HG03558 (cell line): Measurements from ENCODE around the gene DAP3.
"Not testable (repeated sequence)": the region's sequence is repeated elsewhere in the genome, so short reads cannot be mapped to it uniquely, and the experiment has no call there.

Experiments used
- ATAC-seq: cut with Tn5 transposase; IDR thresholded peaks from one replicate; pipeline ENCODE4 v1.9.1; 2021; ENCODE audit warnings: moderate number of reproducible peaks; ENCODE audit not compliant: unreplicated experiment; ENCODE audit errors: extremely low read depth

DAP3 gene

DNA sequence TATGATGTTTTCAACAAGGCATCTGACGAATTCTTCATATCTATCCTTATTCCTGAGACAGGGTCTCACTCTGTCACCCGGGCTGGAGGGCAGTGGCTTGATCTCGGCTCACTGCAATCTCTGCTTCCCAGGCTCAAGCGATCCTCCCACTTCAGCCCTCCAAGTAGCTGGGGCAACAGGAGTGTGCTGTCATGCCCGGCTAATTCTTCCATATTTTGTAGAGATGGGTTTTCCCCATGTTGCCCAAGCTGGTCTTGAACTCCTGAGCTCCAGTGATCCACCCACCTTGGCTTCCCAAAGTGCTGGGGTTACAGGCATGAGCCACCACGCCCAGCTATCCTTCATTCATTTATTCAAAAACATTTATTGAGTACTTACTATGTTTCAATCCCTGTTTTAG is 8.4 kb upstream of the DAP3 start:
- no peak for ATAC-seq

DNA sequence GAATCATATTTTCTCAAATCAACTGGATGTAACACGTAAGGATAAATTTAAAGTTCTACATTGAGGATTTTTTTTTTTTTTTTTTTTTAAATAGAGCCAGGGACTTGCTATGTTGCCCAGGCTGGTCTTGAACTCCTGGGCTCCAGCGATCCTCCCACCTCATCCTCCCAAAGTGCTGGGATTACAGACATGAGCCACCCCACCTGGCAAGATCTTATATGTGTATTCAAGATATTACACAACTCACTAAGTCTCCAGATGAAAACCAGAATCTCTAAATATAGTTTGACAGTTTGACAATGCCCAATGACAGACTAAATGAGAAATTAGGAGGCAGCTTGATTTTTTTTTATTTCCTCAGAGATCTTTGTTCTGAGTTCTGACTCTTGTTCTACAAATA is 7.1 kb upstream of the DAP3 start:
- ATAC-seq = no peak

DNA sequence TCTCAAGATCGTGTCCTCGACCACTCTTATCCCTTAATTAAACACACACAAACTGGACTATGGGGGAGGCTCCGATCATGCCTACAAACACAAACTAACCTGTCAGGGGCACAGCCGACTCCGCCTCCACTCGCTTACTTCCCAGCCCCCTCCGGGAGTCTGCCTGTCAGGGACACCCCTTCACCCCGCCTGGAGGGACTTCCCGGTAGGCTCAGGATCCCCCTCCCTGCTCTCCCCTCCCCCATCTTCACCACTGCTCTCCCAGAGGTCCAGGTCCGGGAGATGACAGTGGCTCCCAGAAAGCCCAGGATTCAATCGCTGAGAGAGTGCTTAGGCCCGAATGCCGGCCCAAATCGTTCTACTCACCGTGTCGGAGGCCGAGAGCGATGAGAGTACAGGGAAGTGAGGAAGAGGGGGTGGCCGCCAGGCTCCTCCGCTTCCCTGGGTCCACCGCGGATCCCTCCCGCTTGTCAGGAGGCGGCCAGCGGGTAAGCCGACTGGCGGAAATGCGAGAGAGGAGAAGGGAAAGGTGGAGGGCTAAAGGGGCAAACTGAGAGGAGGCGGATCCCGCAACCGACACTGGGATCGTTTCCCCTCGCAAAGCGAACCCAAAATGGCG is 1.1 kb upstream of the DAP3 start:
- not testable (repeated sequence) for ATAC-seq

DNA sequence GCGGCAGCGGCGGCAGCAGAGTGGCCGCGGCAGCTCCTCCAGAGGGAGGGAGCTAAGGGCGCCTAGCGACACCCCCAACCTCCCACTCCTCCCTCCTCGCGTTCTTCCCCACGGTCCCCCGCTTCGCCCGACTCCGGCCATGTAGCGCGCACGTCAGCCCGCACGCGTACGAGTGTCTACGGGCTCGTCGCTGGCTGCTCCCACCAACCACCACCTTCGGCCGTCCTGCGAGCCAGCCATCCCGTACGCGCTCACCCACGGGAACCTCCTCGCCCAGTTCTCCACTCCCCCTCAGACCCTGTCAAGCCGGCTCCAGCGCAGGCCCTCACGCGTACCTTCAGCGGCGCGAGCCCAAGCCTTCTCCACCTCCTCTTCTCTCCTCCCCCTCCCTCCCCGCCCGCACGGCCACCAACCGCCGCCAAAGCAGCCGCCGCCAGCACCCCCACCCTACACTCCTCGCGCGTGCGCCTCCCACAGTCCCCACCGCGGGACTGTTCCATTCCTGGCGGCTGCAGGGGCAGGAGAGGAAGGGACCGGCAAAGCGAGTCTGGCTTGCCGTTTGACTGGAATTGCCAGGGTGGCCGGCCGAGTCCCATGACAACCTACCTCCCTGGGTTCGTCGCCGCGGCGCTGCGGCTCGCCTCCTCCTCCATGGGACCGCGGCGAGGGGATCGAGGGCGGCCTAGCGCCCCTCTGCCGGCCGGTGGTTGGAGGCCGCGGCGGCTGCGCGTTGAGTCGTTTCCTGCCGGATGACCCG is 389 bp upstream of the DAP3 start, which contains the start of gene YY1AP1:
Gene YY1AP1, minus strand, starts transcription at position 451 of the 757 bp plus-strand sequence. CDS start 8,338 bp downstream, outside the sequence.
- no peak for ATAC-seq

DNA sequence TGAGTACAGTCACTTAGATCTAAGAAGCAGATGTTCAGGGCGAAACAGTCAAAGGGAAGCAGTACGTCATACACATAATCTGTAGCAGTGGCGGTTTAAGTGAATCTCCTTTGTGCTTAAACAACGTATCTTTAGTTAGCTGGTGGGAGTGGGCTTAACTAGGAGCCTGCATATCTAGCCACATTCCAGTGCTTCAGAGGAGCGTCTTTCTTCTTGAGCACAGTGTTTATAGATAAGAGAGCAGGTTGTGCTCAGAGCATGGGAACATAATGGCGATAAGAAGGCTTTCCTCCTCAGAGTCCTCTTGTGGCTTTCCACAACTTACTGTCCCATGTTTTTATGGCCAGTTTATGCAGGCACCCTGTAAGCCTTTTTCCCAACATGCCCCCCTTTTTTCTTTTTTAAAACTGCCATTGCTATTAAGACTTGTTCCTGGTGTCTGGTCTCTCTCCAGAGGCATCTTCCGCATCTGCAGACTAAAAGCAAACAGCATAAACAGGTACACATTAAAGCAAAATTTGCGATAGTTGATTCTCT is 3.2 kb downstream of the DAP3 start:
- ATAC-seq = no peak

DNA sequence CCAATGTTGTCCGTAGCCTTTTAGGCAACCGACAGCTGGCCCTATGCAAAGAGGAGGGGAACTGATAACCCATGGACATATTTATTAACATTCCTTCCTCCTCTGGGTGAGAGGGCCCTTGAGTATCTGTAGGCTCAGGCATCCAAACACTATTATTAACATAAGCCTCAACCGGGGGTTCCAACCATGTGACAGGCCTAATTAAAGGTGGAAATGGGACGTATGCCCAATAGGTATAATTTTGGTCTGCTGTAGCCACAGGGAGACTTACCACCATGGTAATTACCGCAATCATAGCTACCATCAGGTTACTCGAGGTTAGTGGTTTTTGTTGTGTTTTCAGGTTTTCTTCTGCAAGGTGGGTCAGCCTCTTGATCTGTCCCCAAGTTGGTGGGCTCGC is 5.3 kb downstream of the DAP3 start:
- ATAC-seq = no peak

DNA sequence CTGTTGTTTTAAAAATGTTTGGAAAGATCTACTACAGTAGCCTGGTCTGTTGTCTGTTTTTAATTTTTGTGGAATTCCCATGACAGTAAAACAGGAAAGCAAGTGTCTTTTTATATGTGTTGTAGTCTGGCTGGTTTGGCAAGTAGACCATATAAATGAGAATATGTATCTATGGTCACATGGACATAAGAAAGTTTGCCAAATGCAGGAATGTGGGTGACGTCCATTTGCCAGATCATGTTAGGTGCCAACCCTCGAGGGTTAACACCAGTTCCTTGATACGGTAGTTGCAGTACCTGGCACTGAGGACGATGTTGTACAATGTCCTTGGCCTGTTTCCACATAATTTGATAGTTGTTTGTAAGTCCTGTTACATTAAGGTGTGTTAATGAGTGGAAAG is 6.2 kb downstream of the DAP3 start:
- ATAC-seq = no peak

DNA sequence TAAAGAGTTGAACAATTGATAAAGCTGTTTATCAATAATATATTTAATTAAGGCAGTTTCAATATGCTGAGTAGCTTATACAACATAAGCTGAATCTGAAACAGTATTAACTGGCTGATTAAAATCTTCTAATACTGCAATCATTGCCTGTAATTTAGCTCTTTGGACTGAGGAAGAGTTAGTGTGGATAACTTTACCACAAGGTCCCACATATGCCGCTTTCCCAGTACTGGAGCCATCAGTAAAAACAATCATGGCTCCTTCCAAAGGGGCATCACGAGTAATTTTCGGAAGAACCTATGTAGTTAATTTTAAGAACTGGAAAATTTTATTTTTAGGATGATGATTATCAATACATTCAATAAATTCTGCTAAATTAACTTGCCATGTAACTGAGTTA is 6.7 kb downstream of the DAP3 start:
- ATAC-seq = no peak

DNA sequence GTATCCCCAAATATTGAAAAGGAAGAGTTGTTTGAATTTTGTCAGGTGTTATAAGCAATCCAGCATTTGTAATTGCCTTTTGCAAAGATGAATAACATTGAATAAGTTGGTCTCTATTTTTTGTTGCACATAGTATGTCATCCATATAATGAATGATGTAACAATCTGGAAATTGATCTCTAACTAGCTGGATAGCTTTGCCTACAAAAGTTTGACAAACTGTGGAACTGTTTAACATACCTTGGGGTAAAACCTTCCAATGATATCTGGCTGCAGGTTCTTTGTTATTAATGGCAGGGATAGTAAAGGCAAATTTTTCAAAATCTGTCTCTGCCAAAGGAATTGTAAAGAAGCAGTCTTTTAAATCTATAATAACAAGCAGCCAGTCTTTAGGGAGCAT is 7.6 kb downstream of the DAP3 start:
- ATAC-seq = no peak

DNA sequence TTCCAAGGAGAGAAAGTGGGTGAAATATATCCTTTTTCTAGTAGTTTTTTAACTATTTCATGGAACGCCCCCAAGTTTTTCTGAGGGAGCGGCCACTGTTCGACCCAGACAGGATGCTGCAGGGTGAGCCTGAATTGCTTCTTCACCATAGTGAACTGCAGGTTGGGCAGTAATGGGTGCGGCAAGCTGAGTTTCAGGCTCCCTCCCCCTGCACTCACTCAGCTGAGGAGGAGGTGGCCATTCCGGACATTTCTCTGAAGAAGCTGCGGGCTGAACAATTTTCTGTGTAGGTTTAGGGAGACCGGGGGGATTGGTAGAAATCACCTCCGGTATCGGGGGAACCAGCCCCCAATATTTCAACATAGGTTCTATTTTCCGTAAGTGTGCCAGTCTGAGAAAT is 8.2 kb downstream of the DAP3 start:
- ATAC-seq = no peak

DNA sequence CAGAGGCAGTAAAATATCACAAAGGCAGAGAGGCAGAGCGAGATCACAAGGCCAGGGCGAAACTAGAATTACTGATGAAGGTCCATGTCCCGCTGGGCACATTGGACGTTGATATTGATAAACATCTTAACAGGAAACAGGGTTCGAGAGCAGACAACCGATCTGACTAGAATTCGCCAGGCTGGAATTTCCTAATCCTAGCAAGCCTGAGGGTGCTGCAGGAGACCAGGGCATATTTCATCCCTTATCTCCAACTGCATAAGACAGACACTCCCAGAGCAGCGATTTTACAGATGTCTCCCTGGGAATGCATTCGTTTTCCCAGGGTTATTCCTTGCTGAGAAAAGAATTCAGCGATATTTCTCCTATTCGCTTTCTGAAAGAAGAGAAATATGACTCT is 8.7 kb downstream of the DAP3 start:
- ATAC-seq = not testable (repeated sequence)

DNA sequence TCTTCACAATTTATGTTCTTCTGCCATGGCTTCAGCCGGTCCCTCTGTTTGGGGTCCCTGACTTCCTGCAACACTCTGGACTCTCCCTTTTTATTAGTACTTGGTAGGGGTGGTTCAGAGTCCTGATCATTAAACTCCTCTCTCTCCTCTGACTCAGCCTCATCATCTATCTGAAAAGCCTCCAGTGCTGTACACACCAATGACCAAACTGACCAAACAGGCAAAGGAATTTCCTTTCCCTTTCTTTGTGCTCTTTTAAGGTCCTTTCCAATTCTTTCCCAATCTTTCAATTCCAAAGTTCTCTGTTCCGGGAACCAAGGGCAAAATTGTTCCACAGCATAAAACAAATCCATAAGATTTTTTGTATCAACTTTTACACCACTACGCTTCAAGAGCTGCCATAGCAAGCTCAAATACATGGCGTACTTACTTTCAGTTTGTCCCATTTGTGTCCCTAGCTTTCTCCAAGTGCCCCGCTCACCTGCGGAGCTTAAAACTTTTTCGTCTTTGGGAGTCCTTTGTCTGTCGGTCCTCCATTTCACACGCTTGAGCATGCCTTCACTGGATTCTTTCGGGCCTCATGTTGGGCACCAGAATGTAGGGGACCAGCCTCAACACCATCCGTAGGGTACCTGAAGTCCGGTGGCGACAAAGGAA is 9.6 kb downstream of the DAP3 start:
- ATAC-seq = no peak

DNA sequence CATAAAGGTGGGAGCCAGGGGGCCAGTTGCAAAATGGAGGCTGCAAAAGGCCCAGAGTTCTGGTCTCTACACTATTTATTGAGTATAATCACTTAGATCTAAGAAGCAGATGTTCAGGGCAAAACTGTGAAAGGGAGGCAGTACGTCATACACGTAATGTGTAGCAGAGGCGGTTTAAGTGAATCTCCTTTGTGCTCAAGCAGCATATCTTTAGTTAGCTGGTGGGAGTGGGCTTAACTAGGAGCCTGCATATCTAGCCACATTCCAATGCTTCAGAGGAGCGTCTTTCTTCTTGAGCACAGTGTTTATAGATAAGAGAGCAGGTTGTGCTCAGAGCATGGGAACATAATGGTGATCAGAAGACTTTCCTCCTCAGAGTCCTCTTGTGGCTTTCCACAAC is 10.2 kb downstream of the DAP3 start:
- ATAC-seq = not testable (repeated sequence)

DNA sequence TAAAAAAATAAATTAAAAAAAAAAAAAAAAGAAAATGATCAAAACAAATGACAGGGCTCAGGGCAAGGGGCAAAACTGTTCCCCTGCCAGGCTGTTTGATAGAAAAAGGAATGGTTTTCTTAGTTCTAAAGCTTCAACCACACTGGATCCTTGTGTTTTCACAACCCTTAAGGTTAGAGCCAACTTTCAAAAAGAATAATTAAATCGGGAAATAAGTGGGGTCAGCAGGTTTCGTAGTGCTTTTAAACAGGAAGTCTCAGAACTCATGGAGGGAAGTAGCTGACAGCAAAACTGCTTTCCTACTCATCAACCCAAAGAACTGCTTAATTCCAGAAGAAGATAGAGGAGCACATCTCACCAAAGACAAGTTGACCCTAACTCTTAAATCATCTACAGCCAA is 12.8 kb downstream of the DAP3 start:
- ATAC-seq = not testable (repeated sequence)

DNA sequence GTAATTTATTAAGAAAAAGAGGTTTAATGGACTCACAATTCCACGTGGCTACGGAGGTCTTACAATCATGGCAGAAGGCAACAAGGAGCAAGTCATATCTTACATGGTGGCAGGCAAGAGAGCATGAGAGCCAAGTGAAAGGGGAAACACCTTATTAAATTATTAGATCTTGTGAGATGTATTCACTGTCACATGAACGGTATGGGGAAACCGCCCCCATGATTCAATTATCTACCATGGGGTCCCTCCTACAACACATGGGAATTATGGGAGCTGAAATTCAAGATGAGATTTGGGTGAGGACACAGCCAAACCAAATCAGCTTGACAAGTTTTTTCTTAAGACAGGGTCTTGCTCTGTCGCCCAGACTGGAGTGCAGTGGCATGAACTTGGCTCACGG is 14.3 kb downstream of the DAP3 start:
- ATAC-seq = no peak

DNA sequence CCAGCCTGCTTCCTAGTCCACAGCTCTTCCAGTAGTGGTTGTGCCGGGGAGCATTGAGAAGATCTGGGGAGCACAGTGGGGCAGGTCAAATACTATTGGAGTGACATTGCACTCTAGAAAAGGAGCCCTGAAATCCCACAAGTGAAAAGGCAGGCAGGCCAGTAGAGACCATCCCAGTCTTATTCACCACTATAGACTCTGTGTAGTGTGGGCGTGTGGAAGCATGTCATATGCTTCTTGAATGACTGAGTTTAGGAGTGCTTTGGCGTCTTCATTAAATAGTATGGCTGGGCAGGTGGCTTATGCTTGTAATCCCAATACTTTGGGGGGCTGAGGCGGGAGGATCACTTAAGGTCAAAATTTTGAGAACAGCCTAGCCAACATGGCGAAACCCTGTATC is 15.5 kb downstream of the DAP3 start:
- not testable (repeated sequence) for ATAC-seq

DNA sequence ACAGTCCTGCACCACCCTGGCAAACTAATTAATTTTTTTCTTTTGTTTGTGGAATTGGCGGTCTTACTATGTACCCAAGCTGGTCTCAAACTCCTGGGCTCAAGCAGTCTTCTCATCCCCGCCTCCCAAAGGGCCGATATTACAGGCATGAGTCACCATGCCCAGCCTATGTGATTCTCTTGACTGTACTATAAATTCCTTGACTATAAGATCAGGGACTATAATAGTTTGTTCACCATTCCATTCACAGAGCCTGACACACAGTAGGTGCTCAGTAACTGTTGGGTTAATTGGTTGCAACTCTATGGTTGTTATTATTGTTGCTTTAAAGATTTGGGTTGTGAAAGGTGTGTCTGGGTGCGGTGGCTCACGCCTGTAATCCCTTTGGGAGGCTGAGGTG is 17.2 kb downstream of the DAP3 start:
- no peak for ATAC-seq

DNA sequence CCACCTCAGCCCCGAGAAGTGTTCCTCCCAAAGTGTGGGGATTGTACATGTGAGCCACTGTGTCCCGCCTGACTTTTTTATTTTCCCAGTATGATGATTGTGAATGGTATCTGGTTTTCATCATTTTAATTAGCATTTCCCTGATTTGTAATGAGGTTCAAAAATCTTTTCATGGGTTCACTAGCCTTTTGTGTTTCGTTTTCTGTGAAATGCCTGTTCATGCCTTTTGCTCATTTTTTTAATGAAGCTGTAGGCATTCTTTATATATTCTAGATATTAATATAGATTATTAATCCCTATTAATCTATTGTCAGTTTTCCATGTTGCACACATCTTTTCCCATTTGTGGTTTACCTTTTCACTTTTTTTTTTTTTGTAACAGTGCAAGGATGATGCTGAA is 20.5 kb downstream of the DAP3 start:
- ATAC-seq = no peak

DNA sequence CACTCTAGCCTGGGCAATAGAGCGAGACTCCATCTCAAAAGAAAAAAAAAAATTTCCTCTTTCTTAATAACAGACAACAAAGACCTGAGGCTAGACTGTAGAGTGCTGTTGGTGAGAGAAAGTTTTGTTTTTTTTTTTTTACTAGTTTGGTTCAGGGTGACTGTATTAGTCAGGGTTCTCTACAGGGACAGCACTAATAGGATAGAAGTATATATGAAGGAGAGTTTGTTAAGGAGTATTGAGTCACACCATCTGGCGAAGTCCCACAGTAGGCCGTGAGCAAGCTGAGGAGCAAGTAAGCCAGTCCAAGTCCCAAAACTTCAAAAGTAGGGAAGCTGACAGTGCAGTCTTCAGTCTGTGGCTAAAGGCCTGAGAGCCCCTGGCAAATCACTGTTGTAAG is 22.6 kb downstream of the DAP3 start:
- ATAC-seq = not testable (repeated sequence)

DNA sequence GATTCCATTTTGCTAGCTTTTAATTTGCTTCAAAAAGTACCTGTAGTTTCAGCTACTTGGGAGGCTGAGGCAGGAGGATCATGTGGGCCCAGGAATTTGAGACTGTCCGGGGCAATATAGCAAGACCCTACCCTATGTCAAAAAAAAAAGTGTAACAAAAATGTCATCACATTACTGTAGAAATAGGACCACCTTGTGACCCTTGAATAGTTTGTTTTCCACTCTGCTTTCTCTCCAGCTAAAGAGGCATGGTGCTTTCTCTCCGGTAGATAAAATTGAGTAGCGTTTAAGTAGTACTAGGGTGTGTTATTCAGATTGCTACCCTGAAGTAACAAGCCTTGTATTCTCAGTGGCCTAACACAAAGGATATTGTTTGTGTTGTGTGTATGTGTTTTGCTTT is 23.7 kb downstream of the DAP3 start:
- not testable (repeated sequence) for ATAC-seq

DNA sequence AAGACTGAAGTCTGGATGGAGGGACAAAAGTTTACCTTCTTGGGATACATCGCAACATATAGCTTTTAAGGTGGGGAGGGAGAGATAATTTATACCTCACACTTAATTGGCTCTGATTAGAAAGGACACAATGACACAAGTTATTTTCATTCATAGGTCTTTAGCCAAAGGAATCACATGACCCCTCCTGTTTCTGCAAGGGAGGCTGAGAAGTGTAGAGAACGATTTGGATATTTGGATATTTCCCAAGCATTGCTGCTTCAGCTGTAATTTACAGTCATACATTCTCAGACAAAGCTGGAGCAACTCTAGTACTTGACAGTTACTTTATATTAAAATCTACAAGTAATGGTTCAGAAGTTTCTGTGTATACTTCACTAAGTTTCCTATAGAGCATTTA is 24.2 kb downstream of the DAP3 start:
- ATAC-seq = no peak
